Immature natural killer cell (primary cell): ENCODE measurements around the gene GABRG3. TPM values are rescaled to one million over a fixed set of nuclear protein-coding genes. Genes with fewer than 3 reads are reported as not detected.

ENCODE experiments used
- DNase-seq, 3 donors: peaks; one replicate each; pipeline ENCODE4 v3.0.0; 2022; ENCODE audit warnings: mixed read lengths in 1 of 3
- H3K27ac Mint-ChIP-seq, 6 donors: one replicate each; pipeline ENCODE4 v1.8.0; 2020; ENCODE audit warnings: mixed read lengths in 6 of 6, mild to moderate bottlenecking in 5 of 6, inconsistent platforms in 4 of 6, moderate library complexity in 3 of 6
- H3K27me3 Mint-ChIP-seq, 3 donors: one replicate each; pipeline ENCODE4 v1.8.0; 2020 to 2021; ENCODE audit warnings: low read depth in 3 of 3, mild to moderate bottlenecking in 3 of 3, mixed read lengths in 3 of 3, moderate library complexity in 3 of 3, inconsistent platforms in 1 of 3
- H3K36me3 Mint-ChIP-seq, 3 donors: one replicate each; pipeline ENCODE4 v1.8.0; 2020; ENCODE audit warnings: mixed read lengths in 3 of 3, inconsistent platforms in 2 of 3, mild to moderate bottlenecking in 2 of 3
- H3K4me1 Mint-ChIP-seq, 2 donors: one replicate each; pipeline ENCODE4 v1.8.0; 2020; ENCODE audit warnings: inconsistent platforms in 2 of 2, mild to moderate bottlenecking in 2 of 2, mixed read lengths in 2 of 2, moderate library complexity in 1 of 2
- H3K4me3 Mint-ChIP-seq, 5 donors: one replicate each; pipeline ENCODE4 v1.8.0; 2020; ENCODE audit warnings: mild to moderate bottlenecking in 5 of 5, mixed read lengths in 5 of 5, inconsistent platforms in 3 of 5, moderate library complexity in 3 of 5
- H3K9me3 Mint-ChIP-seq, 6 donors: one replicate each; pipeline ENCODE4 v1.8.0; 2020; ENCODE audit warnings: mild to moderate bottlenecking in 6 of 6, mixed read lengths in 6 of 6, inconsistent platforms in 4 of 6, moderate library complexity in 3 of 6
- polyA plus RNA-seq, 3 donors: library from polyadenylated mRNA; unstranded; fragments of 300-500 nt; fragmentation: Illumina TruSeq; gene quantifications; one replicate each; pipeline ENCODE4 v1.2.3, GENCODE V29; 2021

The GABRG3 gene
- polyA plus RNA-seq, 3 donors from 2014 or later = not detected

DNA sequence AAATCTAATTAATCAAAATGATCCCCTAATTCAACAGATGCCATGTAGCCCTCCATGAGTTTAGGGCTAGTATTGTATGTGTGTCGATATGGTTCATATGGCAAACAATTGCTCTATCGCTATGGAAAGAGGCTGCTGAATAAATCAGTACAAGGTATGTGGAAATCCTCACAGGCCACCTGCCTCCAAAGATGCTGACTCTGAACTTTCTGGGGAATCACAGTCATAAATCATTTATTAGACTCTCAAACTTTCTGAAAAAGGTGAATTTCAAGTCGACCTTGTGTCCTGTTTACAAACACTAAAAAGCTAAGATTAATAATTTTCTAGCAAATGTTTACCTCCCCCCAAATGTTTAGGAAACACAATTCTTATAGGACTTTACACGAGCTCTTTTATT lies 462.6 kb downstream of the GABRG3 start:
- peaks cover 8 to 55% (median 23%) of the 10 kb centered on the region in 6 donors for H3K9me3 Mint-ChIP-seq
- no peak overlapping the region for H3K27ac Mint-ChIP-seq
- H3K4me1 Mint-ChIP-seq = no peaks in the 10 kb centered on the region
- no peaks in the 10 kb centered on the region for H3K36me3 Mint-ChIP-seq
- peaks cover 0 to 1% (median 0%) of the 10 kb centered on the region in 3 donors for H3K27me3 Mint-ChIP-seq
- DNase-seq = no peak
- no peak overlapping the region for H3K4me3 Mint-ChIP-seq

DNA sequence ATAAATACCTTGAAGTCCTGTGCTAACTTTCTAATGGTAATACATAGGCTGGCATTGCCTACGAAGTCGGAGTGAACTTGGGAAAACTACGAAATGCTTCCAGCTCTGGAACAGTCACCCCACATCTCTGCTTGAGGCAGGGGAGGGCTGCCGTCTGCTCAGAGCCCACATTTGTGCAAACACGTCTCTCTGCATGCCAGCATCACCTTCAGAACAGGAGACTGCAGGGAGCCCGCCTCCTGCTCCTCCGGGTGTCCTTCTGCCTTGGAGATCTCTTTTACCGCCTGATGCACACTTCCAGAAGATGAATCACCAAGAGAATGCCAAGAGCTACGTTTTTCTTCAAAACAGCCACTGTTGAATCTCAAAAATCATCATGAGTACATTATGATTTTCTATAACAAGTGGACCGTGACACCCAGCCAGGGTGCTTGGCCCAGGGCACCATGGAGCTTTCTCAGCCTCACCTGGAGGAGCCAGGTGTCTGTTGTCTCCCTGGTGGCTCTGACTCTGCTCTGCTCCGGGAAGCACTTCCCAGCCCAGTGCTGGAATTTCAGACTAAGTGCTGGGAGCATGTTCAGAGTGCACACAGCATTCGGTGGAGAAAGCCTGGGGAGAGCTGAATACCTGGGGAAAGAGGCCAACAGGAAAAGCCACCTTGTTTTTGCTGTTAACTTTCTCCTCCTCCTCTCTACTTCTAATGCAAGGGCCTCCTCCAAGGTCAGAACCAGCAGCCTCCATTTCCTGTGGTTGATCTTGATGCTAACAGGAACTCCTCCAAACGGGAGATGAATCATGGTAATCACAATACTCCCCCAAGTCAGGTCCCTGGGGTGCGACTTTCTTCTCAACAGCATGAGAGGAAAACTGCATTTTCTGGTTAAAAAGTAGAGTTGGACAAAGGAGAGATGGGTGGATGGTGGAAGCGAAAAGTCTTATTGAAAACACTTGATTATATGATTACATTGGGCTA lies 467.7 kb downstream of the GABRG3 start:
- Mint-ChIP-seq H3K4me3 (no peak overlapping the region), H3K27me3 (no peaks in the 10 kb centered on the region), H3K36me3 (no peaks in the 10 kb centered on the region), H3K9me3 (peaks cover 8 to 49% (median 28%) of the 10 kb centered on the region in 6 donors), H3K27ac (no peak overlapping the region), H3K4me1 (no peaks in the 10 kb centered on the region)
- DNase-seq = no peak

- H3K4me1 Mint-ChIP-seq = no peaks in the 10 kb centered on the region
- no peak for DNase-seq
- no peak overlapping the region for H3K27ac Mint-ChIP-seq
Observed at GRCh38 chr15:27441120-27441519, 470.1 kb downstream of the GABRG3 start.

GRCh38 chr15:27448234-27448633 lies 477.3 kb downstream of the GABRG3 start:
- H3K4me1 Mint-ChIP-seq = no peaks in the 10 kb centered on the region
- H3K4me3 Mint-ChIP-seq = no peak overlapping the region
- peaks cover 3 to 24% (median 11%) of the 10 kb centered on the region in 6 donors for H3K9me3 Mint-ChIP-seq

More at GRCh38 chr15:27441120-27441519, 470.1 kb downstream of the GABRG3 start:
- Mint-ChIP-seq H3K27me3 (no peaks in the 10 kb centered on the region), H3K9me3 (peaks cover 5 to 47% (median 27%) of the 10 kb centered on the region in 6 donors), H3K4me3 (no peak overlapping the region), H3K36me3 (no peaks in the 10 kb centered on the region)

DNA sequence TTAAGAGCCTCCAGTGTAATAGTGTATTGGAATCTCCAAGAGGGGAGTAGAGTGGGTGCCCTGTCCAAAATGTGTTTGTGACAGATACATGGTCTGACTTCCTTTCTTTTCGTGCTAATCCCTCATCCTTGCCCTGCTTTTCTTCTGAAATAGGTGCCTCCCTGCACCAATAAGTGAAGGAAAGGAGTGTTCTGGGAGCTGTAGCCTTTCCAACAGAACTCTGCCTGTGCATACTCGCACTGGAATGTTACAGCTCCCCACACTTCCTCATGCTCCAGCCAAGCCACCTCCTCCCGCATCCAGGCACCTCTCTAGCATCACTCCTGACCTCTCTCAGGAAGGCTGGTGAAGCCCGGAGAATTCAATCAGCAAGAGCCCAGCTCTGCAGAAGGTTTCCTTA lies 478.0 kb downstream of the GABRG3 start:
- Mint-ChIP-seq H3K36me3 (no peaks in the 10 kb centered on the region), H3K9me3 (peaks cover 3 to 24% (median 11%) of the 10 kb centered on the region in 6 donors), H3K27ac (no peak overlapping the region), H3K4me3 (no peak overlapping the region), H3K27me3 (peaks cover 0 to 2% (median 0%) of the 10 kb centered on the region in 3 donors), H3K4me1 (no peaks in the 10 kb centered on the region)
- DNase-seq = no peak

More at GRCh38 chr15:27448234-27448633, 477.3 kb downstream of the GABRG3 start:
- Mint-ChIP-seq H3K27ac (no peak overlapping the region), H3K36me3 (no peaks in the 10 kb centered on the region), H3K27me3 (peaks cover 0 to 2% (median 0%) of the 10 kb centered on the region in 3 donors)
- DNase-seq = no peak

DNA sequence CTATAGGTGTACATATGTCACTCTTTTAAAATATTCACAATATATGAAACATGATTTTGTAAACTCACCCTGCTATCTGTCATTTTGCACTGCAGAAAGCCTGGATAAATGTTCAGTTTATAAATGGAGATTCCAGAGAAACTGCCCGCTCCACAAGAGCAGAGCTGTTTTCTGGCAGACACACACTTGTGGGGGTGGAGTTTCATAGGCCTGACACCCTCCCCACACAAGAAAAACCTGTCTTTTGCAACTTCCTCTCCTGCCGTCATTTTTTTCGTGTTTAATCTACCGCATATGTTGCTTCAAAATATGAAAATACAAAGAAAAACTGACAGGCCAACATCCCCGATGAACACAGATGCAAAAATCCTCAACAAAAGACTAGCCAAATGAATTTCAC lies 479.0 kb downstream of the GABRG3 start:
- no peaks in the 10 kb centered on the region for H3K4me1 Mint-ChIP-seq
- peaks cover 0 to 2% (median 0%) of the 10 kb centered on the region in 3 donors for H3K27me3 Mint-ChIP-seq
- H3K4me3 Mint-ChIP-seq = no peak overlapping the region

DNA sequence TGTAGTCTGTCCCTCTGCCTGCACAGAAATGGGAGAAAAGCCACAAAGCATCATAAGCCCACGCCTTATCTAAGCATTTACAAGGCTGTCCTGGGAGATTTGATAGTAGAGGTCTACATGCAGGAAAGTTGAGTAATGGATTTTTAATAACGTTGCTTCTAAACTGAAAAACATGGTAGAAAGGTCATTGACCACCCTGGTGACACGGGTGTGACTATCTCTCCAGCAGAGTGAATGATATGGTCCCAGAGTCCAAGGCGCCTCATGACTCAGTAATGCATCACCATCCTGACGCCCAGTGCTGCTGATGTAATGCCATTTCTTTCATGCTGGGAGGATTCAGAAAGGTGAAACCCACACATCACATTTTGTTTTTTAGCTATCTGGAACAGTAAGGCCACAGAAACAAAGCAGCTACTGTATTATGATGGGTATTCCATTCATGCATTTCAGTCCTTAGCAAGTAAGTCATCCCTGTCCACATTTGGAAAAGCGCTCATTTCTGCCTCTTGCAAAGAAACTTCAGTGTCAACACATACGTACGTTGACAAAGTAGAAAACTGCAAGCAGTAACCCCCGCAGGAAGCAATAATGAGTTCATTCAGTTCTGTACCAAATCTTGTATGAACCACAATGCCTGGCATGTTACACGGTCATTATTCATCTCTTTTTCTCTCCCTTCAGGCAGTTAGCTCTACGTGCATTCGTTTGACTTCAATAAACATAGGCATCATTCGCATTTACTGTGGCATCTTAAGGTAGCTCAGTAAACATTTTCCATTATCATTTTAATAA lies 483.5 kb downstream of the GABRG3 start:
- Mint-ChIP-seq H3K4me3 (no peak overlapping the region), H3K9me3 (peaks cover 3 to 14% (median 10%) of the 10 kb centered on the region in 6 donors)
- no peak for DNase-seq

More for the DNA sequence above, 479.0 kb downstream of the GABRG3 start:
- DNase-seq = no peak
- H3K9me3 Mint-ChIP-seq = peaks cover 3 to 23% (median 12%) of the 10 kb centered on the region in 6 donors
- H3K36me3 Mint-ChIP-seq = no peaks in the 10 kb centered on the region
- no peak overlapping the region for H3K27ac Mint-ChIP-seq

DNA sequence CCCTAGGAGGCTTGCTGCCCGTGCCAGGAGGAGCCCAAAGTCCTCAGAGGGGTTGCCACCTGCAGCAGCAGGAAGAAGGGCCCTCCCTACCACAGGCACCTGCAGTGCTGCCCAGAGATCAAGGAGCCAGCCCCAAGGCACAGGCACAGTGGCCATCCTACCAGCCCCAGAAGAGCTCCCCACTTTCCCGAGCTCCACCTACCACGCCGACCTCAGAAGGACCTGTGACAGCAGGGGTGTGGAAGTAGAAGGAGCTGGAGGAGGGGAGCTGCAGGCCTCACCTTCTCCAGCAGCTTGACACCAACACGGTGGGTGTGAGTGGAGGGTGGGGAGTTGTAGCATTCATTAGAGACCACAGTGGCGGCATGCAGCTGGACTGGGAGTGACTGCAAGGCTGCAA lies 485.8 kb downstream of the GABRG3 start:
- Mint-ChIP-seq H3K4me1 (no peaks in the 10 kb centered on the region), H3K9me3 (peaks cover 4 to 24% (median 10%) of the 10 kb centered on the region in 6 donors), H3K36me3 (no peaks in the 10 kb centered on the region), H3K27ac (no peak overlapping the region), H3K27me3 (peaks cover 0 to 2% (median 0%) of the 10 kb centered on the region in 3 donors), H3K4me3 (no peak overlapping the region)
- no peak for DNase-seq

More for the DNA sequence above, 483.5 kb downstream of the GABRG3 start:
- Mint-ChIP-seq H3K4me1 (no peaks in the 10 kb centered on the region), H3K27me3 (peaks cover 0 to 2% (median 0%) of the 10 kb centered on the region in 3 donors), H3K36me3 (no peaks in the 10 kb centered on the region), H3K27ac (no peak overlapping the region)

- Mint-ChIP-seq H3K27ac (no peak overlapping the region), H3K4me1 (no peaks in the 10 kb centered on the region), H3K4me3 (no peak overlapping the region), H3K36me3 (no peaks in the 10 kb centered on the region), H3K9me3 (peaks cover 4 to 25% (median 13%) of the 10 kb centered on the region in 6 donors), H3K27me3 (peaks cover 0 to 2% (median 0%) of the 10 kb centered on the region in 3 donors)
- DNase-seq = no peak
Observed at GRCh38 chr15:27457766-27458165, 486.8 kb downstream of the GABRG3 start.

DNA sequence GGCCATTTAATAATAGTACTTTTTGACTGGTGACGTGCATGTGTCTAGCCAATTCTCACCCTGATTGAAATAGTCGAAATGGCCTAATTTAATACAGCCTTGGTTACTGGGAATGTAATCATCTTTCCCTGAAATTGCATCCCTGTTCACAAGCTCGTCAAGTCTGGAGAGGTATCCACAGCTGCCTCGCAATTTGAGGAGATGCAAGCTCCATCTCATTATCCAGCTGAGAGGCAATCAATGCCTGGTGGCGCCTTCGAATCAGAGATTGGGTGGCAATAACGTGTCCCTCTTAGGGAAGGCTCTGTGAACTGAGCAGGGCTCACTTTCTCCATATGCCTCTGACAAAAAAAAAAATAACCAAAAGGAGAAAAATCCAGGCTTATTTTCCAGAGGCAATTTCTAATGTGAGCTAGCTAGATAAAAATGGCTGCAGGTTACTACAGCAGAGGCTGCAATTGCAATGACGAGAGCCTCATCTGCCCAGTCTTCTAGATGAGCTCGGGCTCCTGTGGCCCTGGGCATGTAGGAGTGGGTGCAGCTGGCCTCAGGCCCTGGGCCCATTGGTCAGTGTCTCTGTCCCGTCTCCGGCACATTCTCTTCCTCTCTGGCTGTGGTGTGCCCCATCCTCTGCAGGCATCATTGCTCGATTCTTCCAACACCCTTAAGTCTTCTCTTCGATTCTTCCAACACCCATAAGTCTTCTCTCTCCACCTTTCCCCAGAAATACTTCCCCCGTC lies 487.5 kb downstream of the GABRG3 start:
- no peak overlapping the region for H3K27ac Mint-ChIP-seq
- no peak overlapping the region for H3K4me3 Mint-ChIP-seq
- H3K36me3 Mint-ChIP-seq = no peaks in the 10 kb centered on the region
- DNase-seq = no peak
- peaks cover 0 to 2% (median 0%) of the 10 kb centered on the region in 3 donors for H3K27me3 Mint-ChIP-seq
- peaks cover 4 to 25% (median 13%) of the 10 kb centered on the region in 6 donors for H3K9me3 Mint-ChIP-seq
- H3K4me1 Mint-ChIP-seq = no peaks in the 10 kb centered on the region

DNA sequence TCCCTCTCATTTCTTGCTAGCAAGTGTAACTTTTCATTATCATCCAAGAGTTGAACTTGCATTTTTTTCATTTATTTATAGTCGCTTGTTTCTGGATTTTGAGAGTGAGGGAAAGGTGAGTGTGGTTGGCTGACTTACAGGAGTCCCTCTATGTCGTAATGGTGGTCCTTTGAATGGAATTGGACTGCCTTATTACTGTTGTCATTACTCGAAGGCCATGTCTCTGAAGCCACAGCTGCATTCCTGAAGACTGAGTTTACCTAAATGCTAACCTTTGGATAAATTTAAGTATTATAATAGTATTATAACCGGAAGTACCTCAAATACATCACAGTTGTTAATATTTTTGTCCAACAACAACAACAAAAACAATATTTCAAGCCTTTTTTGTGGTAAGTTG lies 488.9 kb downstream of the GABRG3 start:
- no peaks in the 10 kb centered on the region for H3K36me3 Mint-ChIP-seq
- H3K27ac Mint-ChIP-seq = no peak overlapping the region
- no peak for DNase-seq
- peaks cover 0 to 2% (median 0%) of the 10 kb centered on the region in 3 donors for H3K27me3 Mint-ChIP-seq
- H3K9me3 Mint-ChIP-seq = peaks cover 10 to 38% (median 14%) of the 10 kb centered on the region in 6 donors
- H3K4me3 Mint-ChIP-seq = no peak overlapping the region
- H3K4me1 Mint-ChIP-seq = no peaks in the 10 kb centered on the region

DNA sequence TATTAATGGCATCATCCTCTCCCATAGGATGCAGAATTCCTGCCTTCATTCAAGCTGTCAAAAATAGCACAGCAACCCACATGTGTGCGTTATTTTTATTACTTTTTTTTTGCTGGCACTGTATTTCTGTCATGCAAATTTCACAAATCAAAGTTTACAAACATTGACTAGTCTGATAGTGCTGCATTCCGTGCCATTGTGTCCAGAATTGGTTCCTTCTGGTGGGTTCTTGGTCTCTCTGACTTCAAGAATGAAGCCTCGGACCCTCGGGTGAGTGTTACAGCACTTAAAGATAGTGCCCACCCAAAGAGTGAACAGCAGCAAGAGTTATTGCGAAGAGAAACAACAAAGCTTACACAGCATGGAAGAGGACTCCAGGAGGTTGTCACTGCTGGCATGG lies 490.2 kb downstream of the GABRG3 start:
- Mint-ChIP-seq H3K4me1 (no peaks in the 10 kb centered on the region), H3K36me3 (no peaks in the 10 kb centered on the region), H3K9me3 (peaks cover 10 to 39% (median 14%) of the 10 kb centered on the region in 6 donors), H3K27me3 (peaks cover 0 to 2% (median 0%) of the 10 kb centered on the region in 3 donors), H3K27ac (no peak overlapping the region), H3K4me3 (no peak overlapping the region)
- DNase-seq = no peak

DNA sequence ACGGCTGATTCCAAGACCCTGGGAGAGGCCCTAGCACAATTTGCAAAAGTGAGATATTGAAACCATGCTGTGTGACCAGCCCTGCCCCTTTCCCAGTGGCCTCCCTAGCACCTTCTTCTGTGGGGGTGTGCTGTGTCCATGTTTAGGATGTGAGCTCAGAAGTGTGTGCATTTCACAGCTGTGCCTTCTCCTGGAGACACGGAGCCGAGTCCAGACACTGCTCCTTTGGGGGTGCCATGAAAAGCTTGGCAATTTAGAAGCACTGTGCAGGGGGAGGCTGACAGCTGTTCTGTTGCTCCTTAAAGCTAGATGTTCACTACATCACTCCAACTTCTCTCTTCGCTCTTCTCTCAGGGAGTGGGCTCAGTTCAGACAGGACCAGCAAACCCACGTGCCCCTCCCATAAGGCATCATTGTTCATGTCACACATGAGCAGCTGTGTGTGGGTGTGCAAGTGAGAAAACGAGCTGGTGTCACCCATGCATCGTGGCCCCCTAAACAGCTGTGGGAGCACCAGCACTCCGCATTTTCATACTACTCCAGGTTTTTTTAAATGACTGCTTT lies 492.6 kb downstream of the GABRG3 start:
- no peak overlapping the region for H3K4me3 Mint-ChIP-seq
- no peak for DNase-seq
- H3K4me1 Mint-ChIP-seq = no peaks in the 10 kb centered on the region
- H3K36me3 Mint-ChIP-seq = no peaks in the 10 kb centered on the region
- peaks cover 11 to 39% (median 18%) of the 10 kb centered on the region in 6 donors for H3K9me3 Mint-ChIP-seq
- no peak overlapping the region for H3K27ac Mint-ChIP-seq
- peaks cover 0 to 2% (median 2%) of the 10 kb centered on the region in 3 donors for H3K27me3 Mint-ChIP-seq
